K562 (cell line): ENCODE measurements around the gene EPHA2. TPM values are rescaled to one million over a fixed set of nuclear protein-coding genes. Genes with fewer than 3 reads are reported as not detected.

Experiments
- ATAC-seq: fragments of 200-7000 bp; cut with Tn5 transposase; 3 replicates; pipeline ENCODE4 v1.9.1; 2020; ENCODE audit warnings: moderate library complexity
- BruUV-seq: library from RNA; stranded (reverse); fragments of 400-500 nt; replicated peaks from 2 replicates; lab custom pipeline; 2021; lab: Mats Ljungman, UMichigan
- CTCF ChIA-PET: fragments of 300-600 bp; formaldehyde crosslinking; extraction: SDS; loops from one replicate; lab custom pipeline; 2021; ENCODE audit warnings: low intra/inter-chr PET ratio; lab: Yijun Ruan, JAX
- POLR2A ChIA-PET: fragments of 300-600, 350-650 bp; sonication (Branson Sonifier 250); formaldehyde crosslinking; extraction: SDS; loops from one replicate; lab custom pipeline; 2021; ENCODE audit warnings: antibody characterized with exemption, inconsistent platforms; lab: Yijun Ruan, JAX
- DNase-seq, 4 experiments: peaks; one replicate each; pipeline versions ENCODE4 v3.0.0 to v3.0.0-alpha.2; 2011 to 2018; ENCODE audit warnings: low spot score in 3 of 4, mixed read lengths in 3 of 4; ENCODE audit errors: extremely low read depth in 1 of 4
- FAIRE-seq: peaks from 2 replicates; lab custom pipeline; 2011; peaks lifted over from hg19 to GRCh38; lab: Jason Lieb, UNC
- H2AFZ ChIP-seq: 2 replicates; pipeline ENCODE4 v1.6.0; 2011; ENCODE audit warnings: low read depth, low read length, control low read depth, inconsistent platforms
- H3K27ac ChIP-seq: fragments of 200-600 bp; 3 replicates; pipeline ENCODE4 v1.8.0; 2011; ENCODE audit warnings: low read depth, mild to moderate bottlenecking, control low read depth, inconsistent platforms, low read length, moderate library complexity, mixed read lengths; ENCODE audit errors: extremely low read depth
- H3K27me3 ChIP-seq, 2 experiments: fragments of 300-600 bp in 1 of 2; 2 replicates in 1 of 2; 3 replicates in 1 of 2; pipeline versions ENCODE4 v1.6.0 to v1.8.0; 2011; ENCODE audit warnings: inconsistent platforms in 2 of 2, low read length in 2 of 2, mild to moderate bottlenecking in 1 of 2, mixed read lengths in 1 of 2, moderate library complexity in 1 of 2; ENCODE audit not compliant: control insufficient read depth in 2 of 2, insufficient read depth in 2 of 2
- H3K36me3 ChIP-seq: fragments of 300-600 bp; 3 replicates; pipeline ENCODE4 v1.8.0; 2011; ENCODE audit warnings: mild to moderate bottlenecking, low read length, inconsistent platforms; ENCODE audit not compliant: control insufficient read depth, insufficient read depth
- H3K4me1 ChIP-seq, 2 experiments: fragments of 200-600 bp in 1 of 2; replicated peaks in 1 of 2; 2 replicates in 1 of 2; 3 replicates in 1 of 2; pipeline versions ENCODE4 v1.5.1 to v1.8.0; 2011; ENCODE audit warnings: inconsistent platforms in 2 of 2, low read length in 2 of 2, mild to moderate bottlenecking in 1 of 2, mixed read lengths in 1 of 2, moderate library complexity in 1 of 2; ENCODE audit not compliant: control insufficient read depth in 2 of 2, insufficient read depth in 2 of 2
- H3K4me2 ChIP-seq: 2 replicates; pipeline ENCODE4 v1.6.1; 2011; ENCODE audit warnings: low read length, control low read depth, inconsistent platforms, mixed read lengths; ENCODE audit not compliant: insufficient read depth
- H3K4me3 ChIP-seq: fragments of 200-600 bp; sonication (generic), shearing (Covaris generic); 2 replicates; pipeline ENCODE4 v1.5.1; 2016; ENCODE audit warnings: control low read depth, inconsistent platforms
- H3K79me2 ChIP-seq: fragments of 200-600 bp; 3 replicates; pipeline ENCODE4 v1.8.0; 2011; ENCODE audit warnings: low read length, inconsistent platforms; ENCODE audit not compliant: control insufficient read depth, insufficient read depth
- H3K9ac ChIP-seq, 2 experiments: 2 replicates each; pipeline versions ENCODE4 v1.6.0 to v1.6.1; 2011; ENCODE audit warnings: low read depth in 2 of 2, low read length in 2 of 2, control low read depth in 1 of 2, inconsistent platforms in 1 of 2, mild to moderate bottlenecking in 1 of 2, mixed read lengths in 1 of 2; ENCODE audit not compliant: insufficient read depth in 1 of 2
- H3K9me1 ChIP-seq: one replicate; pipeline ENCODE4 v1.6.0; 2011; ENCODE audit warnings: inconsistent platforms, mild to moderate bottlenecking, low read length, moderate library complexity; ENCODE audit not compliant: control insufficient read depth, insufficient read depth
- H3K9me3 ChIP-seq: replicated peaks from 2 replicates; pipeline ENCODE4 v1.5.1; 2011; ENCODE audit warnings: low read depth, low read length, inconsistent platforms; ENCODE audit not compliant: control insufficient read depth, insufficient read depth
- H4K20me1 ChIP-seq: replicated peaks from 2 replicates; pipeline ENCODE4 v1.6.1; 2011; ENCODE audit warnings: low read length, inconsistent platforms, mixed read lengths; ENCODE audit not compliant: control insufficient read depth, insufficient read depth
- ADNP ChIP-seq: fragments of 200-800 bp; sonication (Bioruptor generic); IDR thresholded peaks from 2 replicates; pipeline ENCODE4 v1.6.1; 2016; ENCODE audit warnings: missing genetic modification characterization, missing compliant biosample characterization
- BCOR ChIP-seq: fragments of 450-650 bp; IDR thresholded peaks from 2 replicates; pipeline ENCODE4 v1.6.1; 2016
- CBX3 ChIP-seq, 2 experiments: IDR thresholded peaks; 1 replicate in 1 of 2; 2 replicates in 1 of 2; pipeline ENCODE4 v1.6.1; 2012; ENCODE audit warnings: inconsistent platforms in 2 of 2, low read length in 2 of 2, borderline replicate concordance in 1 of 2, control low read depth in 1 of 2
- CREB3 ChIP-seq: fragments of 450-650 bp; conservative IDR thresholded peaks from 2 replicates; pipeline ENCODE4 v1.6.1; 2016; ENCODE audit warnings: missing genetic modification characterization, low read depth, mild to moderate bottlenecking, missing compliant biosample characterization, moderate library complexity
- GATAD2B ChIP-seq: fragments of 450-650 bp; IDR thresholded peaks from 2 replicates; pipeline ENCODE4 v1.6.1; 2017; ENCODE audit warnings: mild to moderate bottlenecking, borderline replicate concordance
- GTF2A2 ChIP-seq: IDR thresholded peaks from 2 replicates; pipeline ENCODE4 v1.6.1; 2016; ENCODE audit warnings: mild to moderate bottlenecking, missing genetic modification characterization, missing compliant biosample characterization
- HNRNPLL ChIP-seq: fragments of 200-400 bp; formaldehyde crosslinking; IDR thresholded peaks from 2 replicates; pipeline ENCODE4 v1.6.1; 2017; ENCODE audit warnings: low read length, low read depth, mild to moderate bottlenecking; ENCODE audit not compliant: poor library complexity, severe bottlenecking
- ILF3 ChIP-seq: fragments of 450-650 bp; IDR thresholded peaks from 2 replicates; pipeline ENCODE4 v1.6.1; 2018; ENCODE audit warnings: antibody characterized with exemption, mild to moderate bottlenecking, moderate library complexity, borderline replicate concordance
- KDM1A ChIP-seq, 2 experiments: fragments of 450-650 bp; IDR thresholded peaks; 2 replicates each; pipeline ENCODE4 v1.6.1; 2016; ENCODE audit warnings: mild to moderate bottlenecking in 2 of 2
- NONO ChIP-seq, 2 experiments: fragments of 200-400 bp in 1 of 2; fragments of 450-650 bp in 1 of 2; formaldehyde crosslinking in 1 of 2; IDR thresholded peaks; 2 replicates each; pipeline ENCODE4 v1.6.1; 2017; ENCODE audit warnings: low read depth in 2 of 2, mild to moderate bottlenecking in 2 of 2, moderate library complexity in 2 of 2, low read length in 1 of 2
- PHF20 ChIP-seq: fragments of 450-650 bp; IDR thresholded peaks from 2 replicates; pipeline ENCODE4 v1.6.1; 2018; ENCODE audit not compliant: partially characterized antibody
- RBM25 ChIP-seq: fragments of 200-400 bp; formaldehyde crosslinking; IDR thresholded peaks from 2 replicates; pipeline ENCODE4 v1.6.1; 2018; ENCODE audit warnings: low read length, low read depth, moderate library complexity; ENCODE audit not compliant: severe bottlenecking
- SMARCA5 ChIP-seq: fragments of 450-650 bp; IDR thresholded peaks from 2 replicates; pipeline ENCODE4 v1.6.1; 2016
- SOX6 ChIP-seq: fragments of 450-650 bp; IDR thresholded peaks from 2 replicates; pipeline ENCODE4 v1.6.1; 2014; ENCODE audit warnings: mild to moderate bottlenecking
- TEAD1 ChIP-seq, 2 experiments: fragments of 450-650 bp in 1 of 2; sonication (generic) in 1 of 2; formaldehyde crosslinking; IDR thresholded peaks; 2 replicates each; pipeline versions ENCODE4 v1.4.0 to v1.8.0; 2020 to 2022; ENCODE audit warnings: mild to moderate bottlenecking in 2 of 2, missing genetic modification reagents in 1 of 2
- ZBTB33 ChIP-seq: sonication (generic); formaldehyde crosslinking; IDR thresholded peaks from 2 replicates; pipeline ENCODE4 v1.8.1; 2023; ENCODE audit warnings: mild to moderate bottlenecking, missing genetic modification reagents
- ZFP36 ChIP-seq: fragments of 150-350 bp; IDR thresholded peaks from 2 replicates; pipeline ENCODE4 v1.6.1; 2018; ENCODE audit warnings: low read length, low read depth; ENCODE audit not compliant: partially characterized antibody
- ZFX ChIP-seq: sonication (generic); formaldehyde crosslinking; IDR thresholded peaks from 2 replicates; pipeline ENCODE4 v1.8.0; 2022; ENCODE audit warnings: mild to moderate bottlenecking, missing genetic modification reagents, moderate library complexity
- ZKSCAN1 ChIP-seq: fragments of 150-350 bp; IDR thresholded peaks from 2 replicates; pipeline ENCODE4 v1.6.1; 2016; ENCODE audit warnings: low read depth, low read length
- ZNF239 ChIP-seq: fragments of 250-450 bp; sonication (Bioruptor Pico); IDR thresholded peaks from 2 replicates; pipeline ENCODE4 v1.4.0; 2020; ENCODE audit warnings: mild to moderate bottlenecking
- WGBS: fragments of 100-300 bp; shearing (Covaris generic); methylation state at CpG from one replicate; pipeline ENCODE4 v1.1.6; 2016; ENCODE audit warnings: low coverage, mixed read lengths; ENCODE audit not compliant: insufficient coverage; ENCODE audit errors: missing lambda C conversion rate; 5-methylcytosine and 5-hydroxymethylcytosine counted together
- in situ Hi-C: fragments of 300-500 bp; cut with MboI; formaldehyde crosslinking; loops from 4 replicates; pipeline ENCODE4 v1.15.0; 2018; ENCODE audit warnings: inconsistent platforms, mixed read lengths
- intact Hi-C: fragments of 100-400 bp; cut with micrococcal nuclease; formaldehyde crosslinking; loops from 2 replicates; pipeline ENCODE4 v1.14.2; 2022
- polyA plus RNA-seq, 8 experiments: library from polyadenylated mRNA; depleted of rRNA in 4 of 8; stranded (reverse) in 5 of 8; unstranded in 3 of 8; fragments of >200 nt; fragmentation: Nextera tagmentation in 2 of 8; fragmentation: Illumina TruSeq in 1 of 8; extraction: Ambion mirVana in 2 of 8; extraction: Trizol in 1 of 8; gene quantifications; 2 replicates each; pipeline versions ENCODE4 v1.2.1 to v1.2.3, GENCODE V29; 2011 to 2014; ENCODE audit warnings: inconsistent platforms in 1 of 8, missing spikeins in 1 of 8
- total RNA-seq, 7 experiments: library from RNA; depleted of rRNA in 6 of 7; stranded (reverse); fragments of >200 nt in 6 of 7; fragmentation: Illumina TruSeq in 2 of 7; extraction: Trizol in 2 of 7; gene quantifications; 2 replicates each; pipeline versions ENCODE4 v1.2.1 to v1.2.3, GENCODE V29; 2011 to 2021; ENCODE audit warnings: low replicate concordance in 1 of 7

The EPHA2 gene
- total and polyA plus RNA-seq, 9 of the 15 experiments (the other 6 are each of a cell fraction or from before 2014, with no cell fraction given), result 0.04 to 0.40 (median 0.07) TPM; not detected in 4

GRCh38 chr1:16147156-16147926 is 8.5 kb downstream of the EPHA2 start:
- ChIA-PET POLR2A (interaction anchor here (0.6 to 5.1 kb wide), 9 partner anchors 8 to 679 kb away, joined by 3 to 38 read pairs (median 4); no protein-coding TSS in a partner anchor), CTCF (no interaction called here)
- Histone ChIP-seq H3K36me3 (no peaks in the 10 kb centered on the region), H3K4me1 (peaks cover 60 to 76% of the 10 kb centered on the region in 2 experiments), H3K79me2 (no peaks in the 10 kb centered on the region; the same call in 2 of the 3 replicates), H3K9me1 (peaks cover 4% of the 10 kb centered on the region), H2AFZ (peak overlapping the region; percentile 85), H3K27me3 (no peaks in the 10 kb centered on the region), H3K4me3 (no peak overlapping the region), H3K9ac (peak overlapping the region; percentile 78 to 89; a peak in 3 of 4 replicates), H4K20me1 (peaks cover 6% of the 10 kb centered on the region; the same call in 1 of the 2 replicates), H3K27ac (peak overlapping the region; percentile 93), H3K4me2 (peak overlapping the region; percentile 82), H3K9me3 (no peaks in the 10 kb centered on the region)
- ATAC-seq, result no peak
- intact Hi-C loops, result no loop called here
- 31% methylated on average over 10 of the region's 10 CpGs for WGBS
- peak in 1 of 4 experiments; percentile 55 for DNase-seq
- in situ Hi-C loops, result no loop called here
- FAIRE-seq, result peak; percentile 52
- no TSS peak for BruUV-seq
- peak; percentile 96 for TF ChIP-seq ZFP36
- TF ChIP-seq ZFX (CRISPR knock-in tag), result 0 out of 2 replicates have a peak, but pooled peaks have one; percentile 26
- TF ChIP-seq RBM25, result peak; percentile 98
- peak; percentile 15 for TF ChIP-seq HNRNPLL
- peak; percentile 96 for TF ChIP-seq SMARCA5
- TF ChIP-seq KDM1A (IDR thresholded peaks at IDR 0.05), result peak; percentile 81 to 91
- no peak for TF ChIP-seq ILF3
- TF ChIP-seq TEAD1 (CRISPR knock-in tag; IDR thresholded peaks at IDR 0.05), result 0 out of 4 replicates have a peak, but pooled peaks of 1 of the 2 experiments have one; percentile 17
- TF ChIP-seq ZNF239 (CRISPR knock-in tag), result no peak
- TF ChIP-seq CREB3 (tag), result no peak
- TF ChIP-seq BCOR, result peak; percentile 99
- TF ChIP-seq PHF20, result peak; percentile 70
- no peak for TF ChIP-seq SOX6
- TF ChIP-seq ZBTB33 (CRISPR knock-in tag), result no peak
- 0 out of 2 replicates have a peak, but pooled peaks have one; percentile 11 for TF ChIP-seq ZKSCAN1
- 0 out of 2 replicates have a peak, but pooled peaks have one; percentile 40 for TF ChIP-seq GATAD2B
- peak; percentile 71 for TF ChIP-seq ADNP
- peak in 1 of 2 experiments; percentile 75; a peak in 2 of 3 replicates for TF ChIP-seq CBX3 (IDR thresholded peaks at IDR 0.05; ENCODE audit: borderline replicate concordance in 1 of 2, low read length in 2 of 2)
- no peak for TF ChIP-seq GTF2A2 (tag)
- peak in 1 of 2 experiments; percentile 19; a peak in 1 of 4 replicates for TF ChIP-seq NONO (IDR thresholded peaks at IDR 0.05; ENCODE audit: low read depth in 2 of 2, low read length in 1 of 2)
